Neural progenitor cell (in vitro differentiated cells): Measurements from ENCODE around the gene PTRH1. TPM values are rescaled to one million over a fixed set of nuclear protein-coding genes. Genes with fewer than 3 reads are reported as not detected.
A peak's percentile ranks its signal among the peaks of the same experiment; 100 is the strongest.

Experiments
- DNase-seq: peaks from one replicate; pipeline ENCODE4 v3.0.0-alpha.2; 2016; ENCODE audit warnings: low spot score
- H2AFZ ChIP-seq: fragments of 200-600 bp; sonication (generic); replicated peaks from 2 replicates; pipeline ENCODE4 v1.6.1; 2016; ENCODE audit warnings: antibody characterized with exemption
- H3F3A ChIP-seq: fragments of 200-600 bp; sonication (generic); 2 replicates; pipeline ENCODE4 v1.6.1; 2016; ENCODE audit warnings: antibody characterized with exemption, low read depth
- H3K27ac ChIP-seq: fragments of 200-600 bp; sonication (generic); 2 replicates; pipeline ENCODE4 v1.5.1; 2016; ENCODE audit warnings: mild to moderate bottlenecking
- H3K27me3 ChIP-seq: fragments of 200-600 bp; sonication (generic); 2 replicates; pipeline ENCODE4 v1.6.1; 2016; ENCODE audit warnings: mild to moderate bottlenecking, moderate library complexity
- H3K36me3 ChIP-seq: fragments of 200-600 bp; sonication (generic); 2 replicates; pipeline ENCODE4 v1.5.1; 2016
- H3K4me1 ChIP-seq: fragments of 200-600 bp; sonication (generic); 2 replicates; pipeline ENCODE4 v1.6.1; 2016; ENCODE audit warnings: mixed run types
- H3K4me2 ChIP-seq: fragments of 200-600 bp; sonication (generic); 2 replicates; pipeline ENCODE4 v1.6.1; 2016
- H3K4me3 ChIP-seq: fragments of 200-600 bp; sonication (generic); 2 replicates; pipeline ENCODE4 v1.5.1; 2016
- H3K79me2 ChIP-seq: fragments of 200-600 bp; sonication (generic); 2 replicates; pipeline ENCODE4 v1.6.1; 2016; ENCODE audit warnings: low read depth
- H3K9ac ChIP-seq: fragments of 200-600 bp; sonication (generic); 2 replicates; pipeline ENCODE4 v1.6.1; 2016
- H3K9me3 ChIP-seq: fragments of 200-600 bp; sonication (generic); 2 replicates; pipeline ENCODE4 v1.5.1; 2016; ENCODE audit warnings: low read depth
- H4K20me1 ChIP-seq: fragments of 200-600 bp; sonication (generic); 2 replicates; pipeline ENCODE4 v1.6.1; 2016; ENCODE audit warnings: low read depth
- H3K27ac Mint-ChIP-seq: 3 replicates; pipeline ENCODE4 v1.8.0; 2021; ENCODE audit warnings: mixed read lengths
- H3K27me3 Mint-ChIP-seq: 2 replicates; pipeline ENCODE4 v1.8.0; 2022; ENCODE audit warnings: low read depth, mild to moderate bottlenecking, inconsistent platforms, moderate library complexity, mixed read lengths; ENCODE audit not compliant: insufficient read depth
- H3K36me3 Mint-ChIP-seq: 3 replicates; pipeline ENCODE4 v1.8.0; 2021; ENCODE audit warnings: mixed read lengths
- H3K4me1 Mint-ChIP-seq: 3 replicates; pipeline ENCODE4 v1.8.0; 2021; ENCODE audit warnings: mixed read lengths
- H3K4me3 Mint-ChIP-seq: 3 replicates; pipeline ENCODE4 v1.8.0; 2021; ENCODE audit warnings: mild to moderate bottlenecking, moderate library complexity, mixed read lengths
- H3K9me3 Mint-ChIP-seq: 3 replicates; pipeline ENCODE4 v1.8.0; 2020; ENCODE audit warnings: mixed read lengths
- CTCF ChIP-seq: fragments of 200-600 bp; sonication (generic); IDR thresholded peaks from 2 replicates; pipeline ENCODE4 v1.5.1; 2017; ENCODE audit warnings: antibody characterized with exemption, mild to moderate bottlenecking
- EZH2 ChIP-seq: fragments of 200-600 bp; sonication (generic); IDR thresholded peaks from 2 replicates; pipeline ENCODE4 v1.6.1; 2017; ENCODE audit warnings: antibody characterized with exemption, mild to moderate bottlenecking, moderate library complexity
- EZH2phosphoT487 ChIP-seq: fragments of 200-600 bp; sonication (generic); IDR thresholded peaks from 2 replicates; pipeline ENCODE4 v1.6.1; 2017; ENCODE audit warnings: antibody characterized with exemption
- total RNA-seq: library from RNA; depleted of rRNA; stranded (reverse); fragments of >200 nt; gene quantifications from 2 replicates; pipeline ENCODE4 v1.2.3, GENCODE V29; 2015; ENCODE audit warnings: low replicate concordance

Gene PTRH1
- total RNA-seq, 1 donor from 2014 or later, result 1.3 TPM

GRCh38 chr9:127698386-127698785 is 17.1 kb downstream of the PTRH1 start:
- H3K27me3 ChIP-seq, result no peaks in the 10 kb centered on the region

GRCh38 chr9:127697575-127697974 is 17.9 kb downstream of the PTRH1 start:
- H3K27me3 ChIP-seq, result no peaks in the 10 kb centered on the region
- H3K9me3 Mint-ChIP-seq, result no peaks in the 10 kb centered on the region
- H3K9me3 ChIP-seq, result no peaks in the 10 kb centered on the region
- peaks cover 3% of the 10 kb centered on the region for H3K4me1 Mint-ChIP-seq
- peaks cover 18% of the 10 kb centered on the region for H3F3A ChIP-seq
- no peaks in the 10 kb centered on the region for H4K20me1 ChIP-seq
- H3K4me1 ChIP-seq, result no peaks in the 10 kb centered on the region
- no peak overlapping the region for H3K4me3 ChIP-seq
- no peak for DNase-seq
- peaks cover 5% of the 10 kb centered on the region for H3K27me3 Mint-ChIP-seq
- H3K4me3 Mint-ChIP-seq, result no peak overlapping the region
- no peak overlapping the region for H3K4me2 ChIP-seq
- H2AFZ ChIP-seq, result no peak overlapping the region
- TF ChIP-seq EZH2phosphoT487, result no peak
- TF ChIP-seq CTCF, result no peak
- no peak for TF ChIP-seq EZH2
- H3K27ac ChIP-seq, result no peak overlapping the region
- no peaks in the 10 kb centered on the region for H3K36me3 Mint-ChIP-seq
- no peaks in the 10 kb centered on the region for H3K36me3 ChIP-seq
- H3K27ac Mint-ChIP-seq, result no peak overlapping the region
- H3K9ac ChIP-seq, result no peak overlapping the region
- no peaks in the 10 kb centered on the region for H3K79me2 ChIP-seq

More at GRCh38 chr9:127698386-127698785, 17.1 kb downstream of the PTRH1 start:
- Mint-ChIP-seq H3K27ac (no peak overlapping the region), H3K4me1 (peaks cover 3% of the 10 kb centered on the region), H3K36me3 (no peaks in the 10 kb centered on the region), H3K27me3 (peaks cover 5% of the 10 kb centered on the region), H3K4me3 (peak overlapping the region; percentile 37), H3K9me3 (no peaks in the 10 kb centered on the region)
- H3K9ac ChIP-seq, result no peak overlapping the region
- H3K27ac ChIP-seq, result no peak overlapping the region
- no peak overlapping the region for H3K4me3 ChIP-seq
- no peaks in the 10 kb centered on the region for H3K36me3 ChIP-seq
- no peak overlapping the region for H2AFZ ChIP-seq
- no peaks in the 10 kb centered on the region for H4K20me1 ChIP-seq
- no peak overlapping the region for H3K4me2 ChIP-seq
- H3K4me1 ChIP-seq, result no peaks in the 10 kb centered on the region
- H3K79me2 ChIP-seq, result no peaks in the 10 kb centered on the region
- no peak for DNase-seq
- H3K9me3 ChIP-seq, result no peaks in the 10 kb centered on the region
- TF ChIP-seq EZH2phosphoT487 (no peak), CTCF (no peak), EZH2 (no peak)
- peaks cover 18% of the 10 kb centered on the region for H3F3A ChIP-seq

GRCh38 chr9:127694890-127695720 is 20.4 kb downstream of the PTRH1 start:
- Histone ChIP-seq H3K4me3 (no peak overlapping the region), H3K36me3 (no peaks in the 10 kb centered on the region), H3K9ac (no peak overlapping the region), H3K27me3 (no peaks in the 10 kb centered on the region), H3K79me2 (no peaks in the 10 kb centered on the region), H3K27ac (no peak overlapping the region), H4K20me1 (no peaks in the 10 kb centered on the region), H3K4me1 (no peaks in the 10 kb centered on the region), H2AFZ (no peak overlapping the region), H3K9me3 (no peaks in the 10 kb centered on the region), H3K4me2 (no peak overlapping the region), H3F3A (peaks cover 12% of the 10 kb centered on the region)
- no peak for TF ChIP-seq EZH2phosphoT487
- no peak for TF ChIP-seq CTCF
- no peak for TF ChIP-seq EZH2
- no peaks in the 10 kb centered on the region for H3K27me3 Mint-ChIP-seq
- peaks cover 10% of the 10 kb centered on the region for H3K36me3 Mint-ChIP-seq
- no peak overlapping the region for H3K4me3 Mint-ChIP-seq
- H3K4me1 Mint-ChIP-seq, result peaks cover 11% of the 10 kb centered on the region
- H3K9me3 Mint-ChIP-seq, result no peaks in the 10 kb centered on the region
- no peak overlapping the region for H3K27ac Mint-ChIP-seq
- DNase-seq, result no peak
